HL-60 (cell line): ENCODE data around the gene ZC3H12D.

Experiments used
- CTCF ChIP-seq: IDR thresholded peaks from one replicate; pipeline ENCODE4 v1.5.1; 2011; ENCODE audit warnings: low read length, control low read depth, inconsistent platforms; ENCODE audit not compliant: insufficient read depth
- GABPA ChIP-seq: IDR thresholded peaks from 2 replicates; pipeline ENCODE4 v1.6.1; 2012; ENCODE audit warnings: low read depth
- POLR2AphosphoS5 ChIP-seq: IDR thresholded peaks from 2 replicates; pipeline ENCODE4 v1.6.1; 2012; ENCODE audit warnings: low read depth
- REST ChIP-seq: IDR thresholded peaks from 2 replicates; pipeline ENCODE4 v1.6.1; 2012; ENCODE audit warnings: low read depth; ENCODE audit not compliant: insufficient replicate concordance
- SPI1 ChIP-seq: IDR thresholded peaks from 2 replicates; pipeline ENCODE4 v1.6.1; 2012; ENCODE audit warnings: low read depth, mild to moderate bottlenecking, borderline replicate concordance

DNA sequence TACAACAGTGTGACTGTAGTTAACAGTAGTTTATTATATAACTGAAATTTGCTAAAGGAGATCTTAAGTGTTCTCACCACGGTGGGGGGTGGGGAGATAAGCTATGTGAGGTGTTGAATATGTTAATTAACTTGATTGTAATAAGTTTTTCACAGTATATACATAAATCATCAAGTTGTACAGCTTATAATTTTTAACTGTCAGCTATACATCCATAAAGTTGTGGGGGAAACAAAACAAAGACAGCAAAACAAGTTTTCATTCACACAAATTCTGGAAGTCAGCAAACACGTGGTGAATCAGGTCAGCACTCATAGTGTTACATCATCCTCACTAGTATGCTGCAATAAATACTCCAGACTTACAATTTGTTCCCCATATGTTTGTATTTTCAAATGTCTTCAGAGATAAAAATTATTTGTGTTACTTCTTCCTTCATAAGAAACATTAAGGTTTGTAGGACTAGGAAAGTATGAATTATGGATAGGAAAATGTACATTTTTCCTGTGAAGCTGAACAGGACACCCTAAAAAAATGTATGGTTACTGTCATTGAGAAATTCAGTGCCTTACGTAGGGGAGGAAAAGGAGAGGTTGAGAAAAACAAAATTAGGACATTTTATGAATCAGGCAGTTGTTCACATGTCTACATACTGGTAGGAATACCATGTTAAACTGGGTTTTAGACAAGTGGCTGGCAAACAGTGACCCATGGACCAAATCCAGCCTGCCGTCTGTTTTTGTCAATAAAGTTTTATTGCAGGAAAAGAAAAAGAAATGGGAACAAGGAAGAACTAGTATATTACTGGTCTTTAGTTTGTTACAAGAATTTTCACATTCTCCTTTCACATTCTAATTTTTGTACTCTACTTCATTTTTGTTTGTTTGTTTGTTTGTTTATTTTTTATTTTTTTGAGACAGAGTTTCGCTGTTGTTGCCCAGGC, 78.7 kb downstream of the ZC3H12D start:
- TF ChIP-seq CTCF: no peak
- TF ChIP-seq REST: no peak
- no peak for TF ChIP-seq POLR2AphosphoS5
- TF ChIP-seq SPI1: no peak
- no peak for TF ChIP-seq GABPA
